ENCODE measurements around the gene RNF182. TPM values are rescaled to one million over a fixed set of nuclear protein-coding genes. Genes with fewer than 3 reads are reported as not detected.

Gene RNF182
- polyA plus RNA-seq, 3 donors = 3.2 to 3.9 (median 3.4) TPM

DNA sequence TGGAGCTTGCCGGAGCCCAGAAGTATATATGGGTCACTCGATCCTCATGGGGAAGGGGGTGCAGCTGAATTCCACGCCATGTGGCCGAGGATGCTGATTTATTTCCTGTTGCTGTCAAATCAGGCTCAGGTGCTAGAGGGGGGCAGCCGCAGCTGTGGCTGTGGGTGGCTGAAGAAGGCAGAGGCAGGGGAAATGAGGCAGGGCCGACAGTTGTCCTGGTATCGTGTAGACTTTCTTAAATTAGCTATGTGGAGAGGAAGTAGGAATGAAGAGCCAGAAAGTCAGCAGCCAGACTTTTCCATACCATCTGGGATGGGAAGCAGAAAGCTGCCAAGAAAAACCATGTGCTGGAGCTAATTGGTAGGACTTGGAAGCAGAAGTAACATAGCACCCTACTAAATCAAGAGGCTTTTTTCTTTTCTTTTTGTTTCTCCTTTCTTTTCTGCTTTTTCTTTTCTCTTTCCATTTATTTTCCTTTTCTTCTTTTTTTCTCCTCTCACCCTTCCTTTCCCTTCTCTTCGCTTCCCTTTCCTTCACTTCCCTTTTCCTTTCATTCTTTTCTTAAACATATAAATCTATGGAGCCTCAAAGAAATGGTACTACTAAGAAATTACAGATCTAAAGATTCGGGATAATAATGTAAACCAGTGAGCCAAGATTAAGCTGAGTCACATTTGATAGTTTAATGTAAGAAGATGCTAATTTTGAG is 102.2 kb downstream of the RNF182 start:
- DNase-seq (ENCODE audit: low read depth in 3 of 3, low spot score in 2 of 3) = no peak

DNA sequence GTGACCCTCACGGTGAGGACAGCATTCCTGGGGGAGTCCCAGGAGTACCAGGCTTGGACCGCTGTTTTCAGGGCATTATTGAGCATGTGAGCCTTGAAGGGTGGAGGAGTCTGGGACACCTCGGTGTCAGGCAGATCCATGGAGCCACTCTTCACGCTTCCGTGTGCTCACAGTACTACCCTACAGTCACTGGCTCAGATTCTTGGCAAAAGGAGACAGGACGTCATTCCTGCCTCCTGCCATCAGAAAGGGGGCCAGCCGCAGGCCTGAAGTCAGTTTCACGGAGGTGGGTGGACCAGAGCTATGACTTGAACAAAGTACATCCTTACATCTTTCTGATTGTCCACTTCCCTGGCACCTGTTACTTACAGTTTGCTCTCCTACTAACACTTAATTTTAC is 103.9 kb downstream of the RNF182 start:
- DNase-seq (ENCODE audit: low read depth in 3 of 3, low spot score in 2 of 3) = no peak

DNA sequence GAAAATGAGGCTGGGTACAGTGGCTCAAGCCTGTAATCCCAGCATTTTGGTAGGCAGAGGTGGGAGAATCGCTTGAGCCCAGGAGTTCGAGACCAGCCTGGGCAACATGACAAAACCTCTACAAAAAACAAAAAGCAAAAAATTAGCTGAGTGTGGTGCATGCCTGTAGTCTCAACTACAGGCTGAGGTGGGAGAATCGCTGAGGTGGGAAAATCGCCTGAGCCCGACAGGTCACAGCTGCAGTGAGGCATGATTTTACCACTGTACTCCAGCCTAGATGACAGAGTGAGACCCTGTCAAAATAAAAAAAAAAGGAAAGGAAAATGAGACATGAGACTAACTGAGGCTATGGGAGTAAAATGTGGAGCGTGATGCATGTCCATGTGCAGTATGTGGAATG is 104.9 kb downstream of the RNF182 start:
- no peak for DNase-seq (ENCODE audit: low read depth in 3 of 3, low spot score in 2 of 3)

Other genes starting within 250 kb of the RNF182 start
- gene RANBP9, start 213.1 kb upstream of the RNF182 start, polyA plus RNA-seq (ENCODE audit: insufficient read length in 3 of 3) = 10 to 100 TPM; 46.6 to 48.8 (median 48.0) TPM
- gene MCUR1, start 110.4 kb upstream of the RNF182 start, polyA plus RNA-seq (ENCODE audit: insufficient read length in 3 of 3) = 10 to 100 TPM; 58.5 to 63.1 (median 62.1) TPM
- gene CD83, start 192.8 kb downstream of the RNF182 start, polyA plus RNA-seq (ENCODE audit: insufficient read length in 3 of 3) = 10 to 100 TPM; 13.3 to 14.8 (median 13.4) TPM